Urinary bladder (tissue), 4 donors: ENCODE data around the gene LZTR1. TPM values are rescaled to one million over a fixed set of nuclear protein-coding genes. Genes with fewer than 3 reads are reported as not detected.
"Not testable (repeated sequence)": the region's sequence is repeated elsewhere in the genome, so short reads cannot be mapped to it uniquely, and the experiment has no call there.

Experiments
- DNase-seq: peaks from one replicate; pipeline ENCODE4 v3.0.0-alpha.2; 2015; ENCODE audit errors: extremely low spot score
- H3K27ac ChIP-seq: one replicate; pipeline ENCODE4 v1.5.1; 2013; ENCODE audit warnings: low read depth, mild to moderate bottlenecking, moderate library complexity
- H3K36me3 ChIP-seq: one replicate; pipeline ENCODE4 v1.6.1; 2013; ENCODE audit warnings: mild to moderate bottlenecking, moderate library complexity; ENCODE audit not compliant: insufficient read depth
- H3K4me1 ChIP-seq: one replicate; pipeline ENCODE4 v1.6.1; 2013; ENCODE audit warnings: mild to moderate bottlenecking, moderate library complexity; ENCODE audit not compliant: insufficient read depth
- H3K4me3 ChIP-seq: one replicate; pipeline ENCODE4 v1.5.1; 2013; ENCODE audit warnings: low read depth, low read length
- WGBS: extraction: QIAGEN DNeasy Blood & Tissue Kit; methylation state at CpG from one replicate; pipeline ENCODE4 v1.1.7; 2013; 5-methylcytosine and 5-hydroxymethylcytosine counted together
- polyA plus RNA-seq: library from polyadenylated mRNA; stranded (reverse); fragments of 200-250 nt; gene quantifications from one replicate; pipeline ENCODE4 v1.2.3, GENCODE V29; 2013
- total RNA-seq: library from RNA; depleted of rRNA; stranded (reverse); fragments of >200 nt; gene quantifications from one replicate; pipeline ENCODE4 v1.2.3, GENCODE V29; 2014
- donor health status: healthy with polysubstance abuse.
- donor health status: healthy.

The LZTR1 gene
- total RNA-seq: 42.8 TPM
- 48.1 TPM for polyA plus RNA-seq

GRCh38 chr22:20981787-20982562 is at the start of gene LZTR1:
LZTR1 (plus strand) TSS chr22:20982297; CDS start chr22:20982372, 75 bp downstream.
- Histone ChIP-seq H3K4me3 (peak within 1 kb of the TSS; percentile 86), H3K4me1 (no peaks in the 10 kb centered on the region), H3K36me3 (no peaks in the 10 kb centered on the region), H3K27ac (peak within 1 kb of the TSS; percentile 89)
- peak; percentile 37 for DNase-seq
- WGBS: under 1% methylated on average over 87 of the region's 87 CpGs

GRCh38 chr22:20933910-20934309 is 48.2 kb upstream of the LZTR1 start:
- Histone ChIP-seq H3K36me3 (no peaks in the 10 kb centered on the region), H3K4me1 (peaks cover 1% of the 10 kb centered on the region), H3K27ac (no peak overlapping the region), H3K4me3 (no peak overlapping the region)
- no peak for DNase-seq
- 89% methylated on average over 7 of the region's 7 CpGs for WGBS

- not testable (repeated sequence) for H3K36me3 ChIP-seq, H3K4me1 ChIP-seq, H3K4me3 ChIP-seq, H3K27ac ChIP-seq, DNase-seq
- 92% methylated on average over 9 of the region's 9 CpGs for WGBS
Observed at GRCh38 chr22:20935049-20935448, 47.0 kb upstream of the LZTR1 start.

DNA sequence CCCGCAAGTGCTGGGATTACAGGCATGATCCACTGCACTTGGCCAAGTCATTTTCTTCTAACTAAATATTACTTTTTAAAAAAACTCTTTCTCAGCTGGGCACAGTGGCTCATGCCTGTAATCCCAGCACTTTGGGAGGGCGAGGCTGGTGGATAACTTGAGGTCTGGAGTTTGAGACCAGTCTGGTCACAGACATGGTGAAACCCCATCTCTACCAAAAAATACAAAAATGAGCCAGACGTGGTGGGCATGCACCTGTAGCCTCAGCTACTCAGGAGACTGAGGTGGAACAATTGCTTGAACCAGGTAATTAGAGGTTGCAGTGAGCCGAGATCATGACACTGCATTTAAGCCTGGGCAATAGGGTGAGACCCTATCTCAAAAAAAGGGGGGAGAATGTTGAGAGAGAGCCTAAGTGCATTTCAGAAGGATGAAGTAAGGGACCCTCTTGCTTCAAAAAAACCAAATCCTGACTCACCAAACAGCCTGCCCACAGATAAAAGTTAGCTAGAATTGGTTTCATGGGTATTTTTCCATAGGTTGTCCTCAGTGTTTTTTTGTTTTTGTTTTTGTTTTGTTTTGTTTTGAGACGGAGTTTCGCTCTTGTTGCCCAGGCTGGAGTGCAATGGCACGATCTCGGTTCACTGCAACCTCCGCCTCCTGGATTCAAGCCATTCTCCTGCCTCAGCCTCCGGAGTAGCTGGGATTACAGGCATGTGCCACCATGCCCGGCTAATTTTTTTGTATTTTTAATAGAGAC is 46.1 kb upstream of the LZTR1 start:
- WGBS: 90% methylated on average over 11 of the region's 11 CpGs
- H3K36me3 ChIP-seq, H3K4me3 ChIP-seq, H3K27ac ChIP-seq, H3K4me1 ChIP-seq, DNase-seq: not testable (repeated sequence)

DNA sequence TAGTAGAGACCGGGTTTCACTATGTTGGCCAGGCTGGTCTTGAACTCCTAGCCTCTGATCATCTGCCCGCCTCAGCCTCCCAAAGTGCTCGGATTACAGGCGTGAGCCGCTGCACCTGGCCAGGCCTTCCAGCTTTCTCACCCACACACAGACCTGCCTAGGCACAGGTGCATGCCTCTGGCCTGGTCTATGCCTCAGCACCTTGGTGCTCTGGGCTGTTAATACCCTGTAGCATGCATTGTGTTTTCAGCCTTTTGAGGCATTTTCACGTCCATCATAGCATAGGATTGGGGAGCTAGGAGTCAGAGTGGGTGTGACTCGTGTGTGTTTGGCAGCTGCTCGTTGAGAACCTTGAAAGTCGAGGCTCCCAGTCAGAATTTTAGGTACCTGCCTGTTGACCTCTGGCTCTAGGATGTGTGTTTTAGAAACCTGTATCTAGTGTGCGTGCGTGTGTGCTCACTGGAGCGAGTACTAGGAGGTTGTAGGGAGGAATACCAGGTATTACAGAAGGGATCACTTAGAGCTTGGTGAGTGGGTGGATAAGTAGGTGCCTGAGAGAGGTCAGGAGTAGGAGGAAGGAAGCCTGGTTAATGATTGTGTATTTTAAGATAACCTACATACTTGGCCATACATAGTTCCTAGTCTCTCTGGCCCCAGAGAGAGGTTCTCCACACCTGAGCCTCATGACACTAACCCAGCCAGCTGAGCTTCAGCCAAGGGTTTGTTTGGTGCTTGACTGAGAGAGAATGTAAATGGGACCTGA is 44.9 kb upstream of the LZTR1 start:
- Histone ChIP-seq H3K4me3 (no peak overlapping the region), H3K27ac (no peak overlapping the region), H3K4me1 (peaks cover 4% of the 10 kb centered on the region), H3K36me3 (no peaks in the 10 kb centered on the region)
- 81% methylated on average over 12 of the region's 12 CpGs for WGBS
- DNase-seq: no peak

DNA sequence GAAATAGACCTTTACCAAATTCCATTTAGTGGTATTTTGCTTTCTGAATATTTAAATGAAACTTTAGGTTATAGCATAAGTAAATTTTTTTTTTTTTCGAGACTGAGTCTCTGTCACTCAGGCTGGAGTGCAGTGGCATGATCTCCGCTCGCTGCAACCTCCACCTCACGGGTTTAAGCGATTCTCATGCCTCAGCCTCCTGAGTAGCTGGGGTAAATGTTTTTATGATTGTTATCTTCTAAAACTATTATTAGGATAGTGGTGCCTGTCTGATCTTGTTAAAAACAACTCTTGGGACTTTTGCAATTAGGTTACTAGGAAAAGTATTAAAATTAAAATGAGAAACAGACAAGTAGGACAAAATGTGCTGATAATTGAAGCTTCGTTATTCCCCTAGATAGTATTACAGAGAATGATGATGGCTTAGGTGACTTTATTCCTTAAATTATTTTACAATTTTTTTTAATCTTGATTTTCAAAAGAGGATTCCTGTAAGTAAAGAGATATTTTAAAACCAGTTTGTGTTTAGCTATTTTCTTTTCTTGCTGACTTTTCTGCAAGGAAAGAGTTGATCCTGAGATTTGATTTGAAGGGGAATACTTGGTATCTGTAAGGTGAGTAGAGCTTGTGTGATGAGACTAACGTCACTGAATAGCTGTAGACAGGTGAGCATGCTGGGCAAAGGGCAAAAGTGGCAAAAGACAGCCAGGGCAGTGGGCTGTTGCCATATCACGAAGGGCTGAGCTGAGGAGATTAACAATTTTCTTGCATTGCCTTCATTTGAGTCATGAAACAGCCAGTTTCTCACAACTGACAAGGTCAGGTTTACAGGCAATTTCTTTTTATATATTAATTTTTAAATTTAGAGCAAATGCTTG is 44.1 kb upstream of the LZTR1 start:
- H3K27ac ChIP-seq: no peak overlapping the region
- DNase-seq: no peak
- H3K4me3 ChIP-seq: no peak overlapping the region
- 81% methylated on average over 8 of the region's 8 CpGs for WGBS
- peaks cover 4% of the 10 kb centered on the region for H3K4me1 ChIP-seq
- H3K36me3 ChIP-seq: no peaks in the 10 kb centered on the region

GRCh38 chr22:20939457-20940185 is 42.5 kb upstream of the LZTR1 start:
- H3K4me1 ChIP-seq, H3K4me3 ChIP-seq: not testable (repeated sequence)

GRCh38 chr22:20940186-20940651 is 41.9 kb upstream of the LZTR1 start:
- 57% methylated on average over 3 of the region's 3 CpGs for WGBS
- Histone ChIP-seq H3K4me3 (no peak overlapping the region), H3K27ac (no peak overlapping the region), H3K4me1 (peaks cover 4% of the 10 kb centered on the region), H3K36me3 (no peaks in the 10 kb centered on the region)
- DNase-seq: no peak

More at GRCh38 chr22:20939457-20940185, 42.5 kb upstream of the LZTR1 start:
- not testable (repeated sequence) for H3K36me3 ChIP-seq, DNase-seq, H3K27ac ChIP-seq
- 84% methylated on average over 14 of the region's 14 CpGs for WGBS

GRCh38 chr22:20940904-20941385 is 41.2 kb upstream of the LZTR1 start:
- H3K4me1 ChIP-seq: peaks cover 4% of the 10 kb centered on the region
- 90% methylated on average over 4 of the region's 4 CpGs for WGBS
- H3K27ac ChIP-seq: no peak overlapping the region
- DNase-seq: no peak
- no peaks in the 10 kb centered on the region for H3K36me3 ChIP-seq
- no peak overlapping the region for H3K4me3 ChIP-seq

DNA sequence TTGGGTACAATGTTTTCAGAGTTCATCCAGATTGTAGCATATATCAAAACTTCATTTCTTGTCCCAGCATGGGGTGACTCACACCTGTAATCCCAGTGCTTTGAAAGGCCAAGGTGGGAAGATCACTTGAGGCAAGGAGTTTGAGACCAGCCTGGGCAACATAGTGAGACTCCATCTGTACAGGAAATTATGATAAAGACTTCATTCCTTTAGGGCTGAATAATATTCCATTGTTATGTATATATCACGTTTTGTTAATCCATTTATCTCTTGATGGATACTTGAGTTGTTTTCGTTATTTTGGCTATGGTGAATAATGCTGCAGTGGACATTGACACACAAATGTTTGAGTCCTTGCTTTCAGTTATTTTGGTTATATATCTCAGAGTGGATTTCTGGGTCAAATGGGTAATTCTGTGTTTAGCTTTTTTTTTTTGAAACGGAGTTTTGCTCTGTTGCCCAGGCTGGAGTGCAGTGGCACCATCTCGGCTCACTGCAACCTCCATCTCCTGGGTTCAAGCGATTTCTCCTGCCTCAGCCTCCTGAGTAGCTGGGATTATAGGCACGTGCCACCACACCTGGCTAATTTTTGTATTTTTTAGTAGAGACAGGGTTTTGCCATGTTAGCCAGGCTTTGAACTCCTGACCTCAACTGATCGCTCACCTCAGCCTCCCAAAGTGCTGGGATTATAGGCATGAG is 39.7 kb upstream of the LZTR1 start:
- not testable (repeated sequence) for DNase-seq, H3K36me3 ChIP-seq, H3K4me1 ChIP-seq, H3K27ac ChIP-seq, H3K4me3 ChIP-seq
- WGBS: 79% methylated on average over 7 of the region's 7 CpGs

DNA sequence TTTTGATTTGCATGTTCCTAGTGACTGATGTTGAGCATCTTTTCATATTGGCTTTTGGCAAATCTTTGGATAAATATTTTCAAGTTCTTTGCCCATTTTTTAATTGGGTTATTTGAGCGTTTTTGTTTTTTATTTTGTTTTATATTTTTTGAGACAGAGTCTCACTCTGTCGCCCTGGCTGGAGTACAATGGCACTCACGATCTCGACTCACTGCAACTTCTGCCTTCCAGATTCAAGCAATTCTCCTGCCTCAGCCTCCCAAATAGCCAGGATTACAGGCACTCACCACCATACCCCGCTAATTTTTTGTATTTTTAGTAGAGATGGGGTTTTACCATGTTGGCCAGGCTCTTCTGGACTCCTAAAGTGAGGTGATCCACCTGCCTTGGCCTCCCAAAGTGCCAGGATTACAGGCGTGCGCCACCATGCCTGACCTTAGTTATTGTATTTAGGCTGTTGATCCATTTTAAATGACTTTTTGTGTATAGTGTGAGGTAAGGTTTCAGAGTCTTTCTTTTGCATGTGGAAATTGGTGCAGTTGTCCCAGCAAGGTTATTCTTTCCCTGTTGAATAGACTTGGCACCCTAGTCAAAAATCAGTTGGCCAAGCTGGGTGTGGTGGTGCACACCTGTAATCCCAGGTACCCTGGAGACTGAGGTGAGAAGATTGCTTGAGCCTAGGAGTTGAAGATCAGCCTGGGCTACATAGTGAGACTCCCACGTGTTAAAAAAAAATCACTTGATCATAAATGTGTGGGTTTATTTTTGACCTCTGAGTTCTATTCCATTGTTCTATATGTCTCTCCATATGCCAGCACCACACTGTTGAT is 38.8 kb upstream of the LZTR1 start:
- DNase-seq: no peak
- Histone ChIP-seq H3K4me3 (no peak overlapping the region), H3K36me3 (no peaks in the 10 kb centered on the region), H3K4me1 (peaks cover 3% of the 10 kb centered on the region), H3K27ac (no peak overlapping the region)
- WGBS: 95% methylated on average over 8 of the region's 8 CpGs
